Central memory CD8-positive, alpha-beta T cell (primary cell): Measurements from ENCODE around the gene IL4.
A peak's percentile ranks its signal among the peaks of the same experiment; 100 is the strongest.

ENCODE experiments used
- ATAC-seq: fragments of 150-1000 bp; cut with Tn5 transposase; replicated peaks from 2 replicates; pipeline ENCODE4 v1.10.0; 2022; ENCODE audit warnings: mild to moderate bottlenecking, moderate FRiP score, moderate number of reproducible peaks; ENCODE audit not compliant: poor library complexity, severe bottlenecking; ENCODE audit errors: extremely low read depth
- DNase-seq, 2 donors: peaks; one replicate each; pipeline ENCODE4 v3.0.0; 2021; ENCODE audit warnings: low spot score in 2 of 2
- H3K27ac Mint-ChIP-seq: one replicate; pipeline ENCODE4 v1.8.0; 2022; ENCODE audit warnings: low read depth, mild to moderate bottlenecking, moderate library complexity, mixed read lengths
- H3K27me3 Mint-ChIP-seq: one replicate; pipeline ENCODE4 v1.8.0; 2022; ENCODE audit warnings: mixed read lengths
- H3K36me3 Mint-ChIP-seq: one replicate; pipeline ENCODE4 v1.8.0; 2022; ENCODE audit warnings: mild to moderate bottlenecking, moderate library complexity, mixed read lengths; ENCODE audit not compliant: insufficient read depth
- H3K4me1 Mint-ChIP-seq: one replicate; pipeline ENCODE4 v1.8.0; 2022; ENCODE audit warnings: mixed read lengths
- H3K4me3 Mint-ChIP-seq: one replicate; pipeline ENCODE4 v1.8.0; 2022; ENCODE audit warnings: mild to moderate bottlenecking, moderate library complexity, mixed read lengths
- H3K9me3 Mint-ChIP-seq: one replicate; pipeline ENCODE4 v1.8.0; 2022; ENCODE audit warnings: mixed read lengths

IL4 gene

DNA sequence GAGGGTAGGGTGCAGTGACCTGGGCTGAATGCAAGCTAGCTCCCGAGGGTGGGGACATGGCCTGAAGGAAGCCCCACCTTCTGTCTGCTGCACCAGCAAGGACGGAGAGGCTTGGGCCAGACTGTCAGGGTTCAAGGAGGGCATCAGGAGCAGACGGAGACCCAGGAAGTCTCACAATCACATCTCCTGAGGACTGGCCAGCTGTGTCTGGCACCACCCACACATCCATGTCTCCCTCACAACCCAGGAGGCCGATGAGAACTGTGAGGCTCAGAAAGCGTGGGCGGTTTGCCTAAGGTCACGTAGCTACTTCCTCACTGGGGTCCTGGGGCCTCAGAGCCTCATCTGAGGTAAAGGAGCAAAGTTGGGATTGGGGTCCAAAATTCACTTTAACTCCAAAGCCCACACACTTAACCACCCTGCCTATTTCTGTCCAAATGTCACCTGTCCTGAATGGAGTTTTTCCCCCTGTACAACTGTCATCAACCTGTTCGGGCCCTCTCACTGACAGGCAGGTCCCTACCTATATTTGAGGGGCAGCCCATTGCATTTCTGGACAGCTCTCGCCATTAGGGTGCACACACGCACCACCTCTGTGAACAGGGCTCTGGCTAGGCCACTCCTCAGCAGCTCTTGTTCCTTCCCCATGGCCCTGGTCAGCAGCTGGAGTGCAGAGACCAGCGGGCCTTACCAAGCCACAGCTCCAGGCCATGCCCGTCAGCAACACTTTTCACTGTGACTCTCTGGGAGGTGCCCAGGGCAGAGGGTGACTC is 12.4 kb upstream of the IL4 start:
- ATAC-seq (no peak), DNase-seq (no peak)
- Mint-ChIP-seq H3K36me3 (peaks cover 6% of the 10 kb centered on the region), H3K27me3 (peaks cover 6% of the 10 kb centered on the region), H3K9me3 (no peaks in the 10 kb centered on the region), H3K4me1 (peaks cover 40% of the 10 kb centered on the region), H3K27ac (peak overlapping the region; percentile 97), H3K4me3 (no peak overlapping the region)

DNA sequence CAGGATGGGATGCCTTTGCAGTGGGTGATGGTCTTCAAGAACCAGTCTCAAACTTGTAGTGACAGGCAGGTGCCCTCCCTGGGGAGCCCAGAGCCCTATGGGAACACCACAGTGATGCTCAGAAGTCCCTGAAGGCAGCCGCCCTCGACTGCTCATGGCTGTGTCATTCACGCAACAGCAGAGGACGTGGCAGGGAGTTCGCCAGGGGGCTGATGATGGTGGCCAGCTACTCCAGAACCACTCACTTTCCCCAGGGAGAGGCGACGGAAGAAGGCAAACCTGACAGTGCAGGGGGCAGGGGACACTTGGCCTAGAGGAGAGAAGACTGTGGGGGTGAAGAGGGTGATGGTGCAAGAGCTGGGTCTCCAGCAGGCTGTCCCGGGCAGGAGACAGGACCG is 11.8 kb upstream of the IL4 start:
- no peak for ATAC-seq
- Mint-ChIP-seq H3K4me3 (no peak overlapping the region), H3K27me3 (peaks cover under 1% of the 10 kb centered on the region)

DNA sequence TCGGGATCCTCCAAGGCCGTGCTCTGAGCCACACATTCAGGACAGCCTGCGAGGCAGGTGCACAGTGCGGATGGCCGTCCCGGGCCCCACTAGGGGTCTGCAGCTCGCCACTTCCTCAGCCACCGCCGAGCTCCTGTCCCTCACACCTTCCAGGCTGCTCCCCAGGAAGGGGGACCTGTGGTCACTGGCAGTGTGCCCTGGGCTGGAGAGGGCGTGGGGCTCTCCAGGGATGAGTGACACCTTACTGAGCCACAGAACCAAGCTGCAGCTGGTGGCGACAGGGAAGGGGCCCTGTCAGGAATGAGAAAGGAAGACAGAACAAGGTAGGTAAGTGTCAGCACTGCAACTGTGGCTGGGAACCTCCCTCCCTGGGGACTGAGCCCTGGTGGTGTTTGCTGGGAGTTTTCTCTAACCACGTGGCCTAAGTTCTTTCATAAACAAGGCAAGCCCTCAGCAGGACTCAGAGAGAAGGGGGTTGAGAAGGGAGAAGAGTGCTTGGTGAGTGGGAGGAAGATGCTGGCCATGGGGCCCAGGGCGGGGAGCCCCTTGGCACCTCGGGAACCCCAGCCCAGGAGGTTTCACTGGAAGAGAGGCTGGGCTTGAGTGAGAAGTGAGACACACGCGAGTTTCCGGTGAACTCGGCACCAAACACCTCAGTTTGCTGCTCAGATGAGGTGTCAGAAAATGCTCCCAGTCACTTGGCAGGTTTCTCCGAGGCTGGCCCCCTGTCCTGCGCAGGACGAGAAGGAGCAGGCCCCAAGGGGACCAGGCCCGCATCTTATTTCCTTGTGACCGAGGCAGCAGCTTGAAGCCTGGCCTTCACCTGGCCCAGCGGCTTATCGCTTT is 10.6 kb upstream of the IL4 start:
- peak; percentile 81 for ATAC-seq
- peak in 1 of 2 donors; percentile 55 for DNase-seq

More for the DNA sequence above, 11.8 kb upstream of the IL4 start:
- Mint-ChIP-seq H3K9me3 (no peaks in the 10 kb centered on the region), H3K4me1 (peaks cover 34% of the 10 kb centered on the region), H3K27ac (peak overlapping the region; percentile 97), H3K36me3 (peaks cover 6% of the 10 kb centered on the region)
- no peak for DNase-seq

DNA sequence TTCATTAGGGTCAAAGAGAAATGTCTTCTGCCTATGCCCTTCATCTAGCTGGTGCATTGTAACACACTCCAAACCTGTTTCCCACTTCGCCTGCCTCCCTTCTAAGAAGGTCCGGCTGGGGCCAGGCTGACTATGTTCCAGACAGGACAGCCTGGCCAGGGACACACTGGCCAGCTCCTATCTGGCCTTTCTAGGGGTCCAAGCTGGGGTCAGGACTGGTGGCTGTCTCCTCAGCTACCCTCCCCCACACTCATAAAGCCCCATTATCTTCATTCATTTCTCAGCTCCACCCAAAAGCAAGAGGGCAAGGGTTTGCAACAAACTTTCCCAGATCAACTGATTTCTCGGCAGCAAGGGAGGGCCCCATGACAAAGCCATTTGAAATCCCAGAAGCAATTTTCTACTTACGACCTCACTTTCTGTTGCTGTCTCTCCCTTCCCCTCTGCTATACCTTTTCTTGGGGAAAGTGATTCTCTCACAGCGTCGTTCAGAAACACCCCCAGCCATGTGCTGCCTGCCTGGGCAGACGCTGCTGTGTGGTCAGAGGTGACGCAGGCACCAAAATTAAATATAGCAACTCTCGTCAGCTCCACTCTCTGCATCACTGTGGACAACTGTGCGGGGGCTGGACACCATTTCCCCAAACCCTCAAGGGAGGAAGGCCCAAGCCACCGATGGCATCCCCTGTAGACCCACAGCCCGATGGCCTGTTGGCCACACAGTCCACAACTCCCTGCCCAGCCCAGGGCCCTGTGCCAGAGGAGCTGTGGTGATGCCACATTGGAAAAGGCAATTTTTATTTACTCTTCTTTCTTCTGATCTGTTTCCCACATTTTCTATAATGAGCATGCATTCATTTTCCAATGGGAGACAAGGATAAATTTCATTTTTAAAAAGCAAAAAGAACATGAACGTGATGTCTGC is 9.8 kb upstream of the IL4 start:
- peak overlapping the region; percentile 97 for H3K27ac Mint-ChIP-seq
- H3K9me3 Mint-ChIP-seq = no peaks in the 10 kb centered on the region
- H3K4me3 Mint-ChIP-seq = peak overlapping the region; percentile 64
- H3K4me1 Mint-ChIP-seq = peaks cover 32% of the 10 kb centered on the region
- no peaks in the 10 kb centered on the region for H3K27me3 Mint-ChIP-seq
- DNase-seq (peak in 1 of 2 donors; percentile 48), ATAC-seq (peak; percentile 71)
- peaks cover 6% of the 10 kb centered on the region for H3K36me3 Mint-ChIP-seq

More for the DNA sequence above, 10.6 kb upstream of the IL4 start:
- Mint-ChIP-seq H3K9me3 (no peaks in the 10 kb centered on the region), H3K27ac (peak overlapping the region; percentile 97), H3K36me3 (peaks cover 6% of the 10 kb centered on the region), H3K4me1 (peaks cover 32% of the 10 kb centered on the region), H3K4me3 (peak overlapping the region; percentile 64), H3K27me3 (no peaks in the 10 kb centered on the region)

DNA sequence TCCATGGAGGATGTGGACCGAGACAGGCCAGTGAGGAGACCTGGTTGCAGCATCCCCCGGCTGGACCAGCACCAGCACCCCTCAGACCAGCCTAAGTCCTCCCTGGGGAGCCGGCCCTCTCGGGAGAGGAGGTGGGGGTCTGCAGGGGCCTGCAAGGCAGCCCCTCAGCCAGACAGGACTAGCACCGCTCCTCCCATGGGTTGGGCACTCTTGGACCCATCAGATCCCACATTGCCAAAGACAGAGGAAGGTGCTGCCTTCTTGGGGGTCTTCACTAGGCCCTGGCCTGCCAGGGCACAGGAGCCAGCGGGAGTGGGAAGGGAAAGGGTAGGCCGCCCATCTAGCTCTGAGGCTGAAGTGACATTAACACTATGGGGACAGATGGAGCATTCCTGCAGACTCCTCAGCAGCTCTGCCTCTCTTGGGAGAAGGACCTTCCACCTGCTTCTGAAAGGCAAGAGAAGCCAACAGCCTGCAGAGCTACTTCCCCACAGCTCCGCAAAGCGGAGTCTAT is 9.0 kb upstream of the IL4 start:
- ATAC-seq (no peak), DNase-seq (no peak)
- Mint-ChIP-seq H3K36me3 (peaks cover 6% of the 10 kb centered on the region), H3K27ac (peak overlapping the region; percentile 97), H3K4me1 (peaks cover 32% of the 10 kb centered on the region), H3K9me3 (no peaks in the 10 kb centered on the region), H3K4me3 (peak overlapping the region; percentile 64), H3K27me3 (no peaks in the 10 kb centered on the region)

DNA sequence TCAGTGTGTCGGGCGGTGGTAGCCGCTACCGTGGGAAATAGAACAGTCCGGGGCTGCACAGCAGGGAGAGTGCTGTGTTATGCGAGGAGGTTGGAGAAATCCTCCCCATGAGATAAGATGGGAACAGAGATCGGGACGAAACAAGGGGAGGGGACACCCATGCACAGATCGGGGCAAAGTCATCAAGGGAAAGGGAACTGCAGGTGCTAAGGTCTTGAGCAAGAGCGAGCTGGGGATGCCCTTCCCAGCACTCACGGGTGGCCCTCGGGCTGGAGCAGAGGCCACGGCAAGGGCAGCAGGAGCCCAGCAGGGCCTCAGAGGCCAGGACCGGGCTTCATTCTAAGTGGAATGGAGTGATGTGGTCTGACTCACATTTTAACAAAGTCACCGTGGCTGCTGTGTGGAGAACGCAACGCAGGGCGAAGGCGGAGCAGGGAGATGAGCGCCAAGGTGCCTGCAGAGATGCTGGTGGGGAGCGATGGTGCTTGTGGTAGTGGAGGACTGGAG is 8.2 kb upstream of the IL4 start:
- H3K36me3 Mint-ChIP-seq = peaks cover 6% of the 10 kb centered on the region
- no peak overlapping the region for H3K4me3 Mint-ChIP-seq
- no peaks in the 10 kb centered on the region for H3K27me3 Mint-ChIP-seq
- H3K4me1 Mint-ChIP-seq = peaks cover 32% of the 10 kb centered on the region
- no peak for ATAC-seq
- no peak for DNase-seq
- H3K27ac Mint-ChIP-seq = peak overlapping the region; percentile 97
- H3K9me3 Mint-ChIP-seq = no peaks in the 10 kb centered on the region

DNA sequence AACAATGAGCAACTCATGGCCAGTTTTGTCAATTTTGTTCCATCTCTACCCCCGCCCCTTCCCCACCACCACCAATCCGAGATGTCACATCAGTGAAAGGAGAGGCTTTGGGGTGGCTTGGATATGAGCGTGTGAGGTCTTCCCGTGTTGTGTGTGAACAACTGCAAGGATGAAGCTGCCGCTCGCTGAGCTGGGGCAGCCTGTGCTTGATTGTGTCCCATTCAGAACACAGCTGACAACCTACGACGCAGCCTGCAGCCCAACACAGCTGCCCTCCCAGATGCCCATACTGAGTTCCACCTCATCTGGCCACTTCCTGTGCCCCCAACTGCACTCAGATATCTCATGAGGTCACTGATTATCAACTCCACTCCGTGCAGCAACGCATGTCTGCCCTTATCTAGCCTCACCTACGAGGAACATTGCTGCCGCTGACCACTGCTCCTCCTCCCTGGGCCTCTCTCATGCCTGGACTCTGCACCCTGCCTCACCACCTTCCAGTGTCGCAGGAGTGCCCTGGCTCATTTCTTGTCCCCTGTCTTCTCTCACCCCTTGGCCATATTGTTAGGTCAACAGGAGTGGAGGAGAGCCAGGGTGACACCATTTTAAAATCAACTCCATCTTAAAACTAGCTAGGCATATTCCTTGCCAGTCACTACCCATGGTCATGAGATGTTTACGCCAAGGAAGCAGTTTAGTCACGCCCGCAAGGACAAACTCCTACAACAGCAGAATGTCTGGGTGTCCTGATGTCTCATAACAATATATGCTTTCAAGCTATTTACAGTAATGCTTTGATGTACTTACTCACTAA is 7.3 kb upstream of the IL4 start:
- DNase-seq (no peak), ATAC-seq (no peak)
- H3K27me3 Mint-ChIP-seq = no peaks in the 10 kb centered on the region
- H3K36me3 Mint-ChIP-seq = peaks cover 6% of the 10 kb centered on the region
- no peak overlapping the region for H3K4me3 Mint-ChIP-seq
- no peak overlapping the region for H3K27ac Mint-ChIP-seq
- H3K4me1 Mint-ChIP-seq = peaks cover 32% of the 10 kb centered on the region
- H3K9me3 Mint-ChIP-seq = no peaks in the 10 kb centered on the region

DNA sequence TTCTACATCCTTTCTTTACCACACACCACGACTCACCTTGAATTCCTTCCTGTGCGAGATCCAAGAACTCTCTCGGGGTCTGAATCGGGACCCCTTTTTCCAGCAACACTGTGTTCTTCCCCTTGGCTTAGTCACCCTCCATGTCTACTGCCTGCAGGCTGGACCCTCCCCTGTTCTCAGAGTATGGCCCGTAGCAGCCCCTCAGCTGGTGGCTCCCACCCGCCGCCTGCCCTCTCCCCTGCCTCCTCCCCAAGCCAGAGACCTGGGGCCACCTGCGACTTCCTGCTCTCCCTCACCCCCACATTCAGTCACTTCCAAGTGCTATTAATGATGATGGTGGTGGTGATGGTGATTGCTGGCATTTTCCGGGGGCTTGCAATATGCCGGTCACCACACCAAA is 6.5 kb upstream of the IL4 start:
- peaks cover 6% of the 10 kb centered on the region for H3K36me3 Mint-ChIP-seq
- no peak overlapping the region for H3K4me3 Mint-ChIP-seq
- H3K27ac Mint-ChIP-seq = no peak overlapping the region
- H3K9me3 Mint-ChIP-seq = no peaks in the 10 kb centered on the region
- no peak for ATAC-seq
- H3K27me3 Mint-ChIP-seq = no peaks in the 10 kb centered on the region
- H3K4me1 Mint-ChIP-seq = peaks cover 32% of the 10 kb centered on the region
- no peak for DNase-seq

DNA sequence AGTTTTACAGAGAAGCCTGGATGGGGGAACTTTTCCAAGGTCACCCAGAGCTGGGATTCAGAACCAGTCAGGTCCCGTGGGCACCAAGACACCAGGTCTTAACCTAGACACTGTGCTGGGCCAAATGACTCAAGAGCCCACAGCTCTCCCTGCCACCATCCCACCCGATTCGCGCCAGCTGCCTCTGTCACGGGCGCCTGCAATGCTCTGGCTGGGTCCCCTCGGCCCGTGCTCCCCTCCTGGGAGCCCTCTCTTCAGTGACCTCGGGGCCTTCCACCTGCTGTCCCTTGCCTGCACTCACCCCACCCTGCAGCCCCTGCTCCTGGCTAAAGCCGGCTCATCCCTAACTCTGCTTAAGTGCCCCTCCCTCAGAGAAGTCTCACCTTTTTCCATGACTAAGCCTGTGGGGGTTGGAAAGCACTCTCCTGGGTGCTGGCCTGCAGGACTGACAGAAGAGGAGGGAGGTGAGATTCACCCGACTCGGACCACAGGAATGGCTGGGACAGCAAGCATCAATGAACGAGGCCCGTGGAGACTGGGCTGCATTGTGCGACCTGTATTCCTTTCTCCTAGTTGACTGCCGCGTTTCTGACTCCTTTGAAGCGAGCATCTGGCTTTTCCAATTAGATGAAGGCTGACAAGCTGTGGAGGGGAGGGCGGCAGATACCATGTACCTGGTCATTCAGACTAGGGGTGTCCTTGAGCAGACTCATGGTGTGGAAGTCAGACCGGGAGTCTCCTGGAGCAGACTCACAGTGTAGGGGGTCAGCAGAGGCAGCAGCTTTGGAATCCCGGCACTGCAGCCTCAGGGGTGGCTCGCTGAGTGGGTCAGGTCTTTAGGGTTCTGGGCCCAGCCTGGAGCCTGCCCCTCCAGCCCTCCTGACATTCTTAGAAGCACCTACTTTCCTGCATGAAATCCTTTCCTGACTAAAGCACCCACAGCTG is 5.8 kb upstream of the IL4 start:
- Mint-ChIP-seq H3K4me1 (peaks cover 26% of the 10 kb centered on the region), H3K36me3 (peaks cover 6% of the 10 kb centered on the region), H3K27me3 (no peaks in the 10 kb centered on the region), H3K9me3 (no peaks in the 10 kb centered on the region), H3K27ac (no peak overlapping the region), H3K4me3 (no peak overlapping the region)
- DNase-seq (no peak), ATAC-seq (no peak)

DNA sequence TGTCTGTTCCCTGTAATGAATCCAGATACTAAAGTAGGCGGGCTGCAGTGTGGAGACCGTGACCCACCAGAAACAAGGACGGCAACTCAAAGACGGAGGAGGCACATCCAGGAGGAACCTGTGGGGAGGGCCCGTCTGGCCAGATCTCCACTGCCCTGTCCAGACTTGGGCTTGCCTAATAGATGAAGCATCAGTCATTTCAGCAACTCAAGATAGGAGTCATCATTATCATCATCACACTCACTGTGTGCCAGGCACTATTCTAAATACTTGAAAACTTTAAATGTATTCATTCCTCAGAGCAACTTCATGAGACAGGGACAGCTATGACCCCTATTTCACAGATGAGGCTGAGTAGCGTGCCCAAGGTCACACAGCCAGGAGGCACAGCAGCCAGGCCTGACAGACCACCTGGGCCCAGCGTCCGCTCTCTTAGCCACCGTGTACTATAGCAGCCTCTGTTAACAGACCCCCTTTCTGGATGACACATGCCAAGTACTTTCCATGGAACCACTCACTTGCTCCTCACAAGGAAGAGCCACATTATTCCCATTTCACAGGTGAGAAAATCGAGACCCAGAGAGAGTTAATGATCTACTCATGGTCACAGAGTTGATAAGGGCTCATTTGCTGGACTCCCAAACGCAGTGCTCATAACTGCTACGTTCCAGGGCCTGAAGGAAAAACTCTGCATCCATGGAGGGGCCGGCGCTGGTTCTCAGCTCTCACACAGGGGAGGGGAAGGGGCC is 4.9 kb upstream of the IL4 start:
- Mint-ChIP-seq H3K27ac (no peak overlapping the region), H3K36me3 (peaks cover 3% of the 10 kb centered on the region), H3K4me3 (no peak overlapping the region), H3K27me3 (no peaks in the 10 kb centered on the region), H3K4me1 (peaks cover 24% of the 10 kb centered on the region), H3K9me3 (no peaks in the 10 kb centered on the region)
- ATAC-seq (no peak), DNase-seq (no peak)
